NT2/D1 (cell line): ENCODE measurements around the gene PFN3.

ENCODE experiments used
- SUZ12 ChIP-seq: IDR thresholded peaks from 2 replicates; pipeline ENCODE4 v1.6.1; 2011; ENCODE audit not compliant: insufficient read length, insufficient read depth; ENCODE audit errors: extremely low read depth
- YY1 ChIP-seq: IDR thresholded peaks from 2 replicates; pipeline ENCODE4 v1.6.1; 2011; ENCODE audit not compliant: insufficient read length, insufficient read depth
- ZNF274 ChIP-seq: IDR thresholded peaks from 2 replicates; pipeline ENCODE4 v1.6.1; 2011; ENCODE audit warnings: mild to moderate bottlenecking, low read depth, low read length

DNA sequence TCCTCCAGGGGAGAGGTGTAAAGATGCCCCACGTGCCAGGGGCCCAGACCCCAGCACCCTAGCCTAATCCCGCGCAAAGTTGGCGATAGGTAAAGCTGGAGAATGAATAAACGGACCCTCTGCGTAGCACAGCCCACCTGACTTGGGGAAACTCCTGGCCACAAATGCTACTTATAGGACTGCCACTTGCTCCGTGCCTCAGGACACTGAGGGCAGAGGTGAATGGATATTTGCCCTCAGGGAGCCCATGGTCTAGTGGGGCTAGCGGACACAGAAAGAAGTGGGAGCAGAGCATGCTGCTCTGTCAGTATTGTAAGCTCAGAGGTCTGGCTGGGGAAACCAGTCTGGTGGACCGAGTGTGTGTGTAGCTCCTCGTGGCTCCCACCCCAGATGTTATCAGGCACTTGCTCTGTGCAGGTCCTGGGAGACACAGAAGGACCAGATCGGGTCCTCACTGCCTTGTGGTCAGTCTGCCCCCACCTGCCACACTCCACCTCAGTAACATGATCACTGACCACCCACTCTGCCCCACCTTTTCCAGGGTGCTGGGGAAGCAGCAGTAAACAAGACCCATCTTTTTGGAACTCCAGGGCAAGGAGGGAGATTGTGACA lies 26.9 kb upstream of the PFN3 start:
- TF ChIP-seq ZNF274 (no peak), YY1 (no peak), SUZ12 (no peak)
